DND-41 (cell line): Measurements from ENCODE around the gene CC2D1A.

Source experiments
- ATAC-seq: fragments of 200-7000 bp; cut with Tn5 transposase; 3 replicates; pipeline ENCODE4 v1.9.1; 2021; ENCODE audit warnings: low read depth; ENCODE audit not compliant: insufficient read depth
- DNase-seq: peaks from one replicate; pipeline ENCODE4 v3.0.0-alpha.2; 2020
- H2AFZ ChIP-seq: 2 replicates; pipeline ENCODE4 v1.6.0; 2012; ENCODE audit warnings: low read depth, low read length
- H3K27ac ChIP-seq: 2 replicates; pipeline ENCODE4 v1.5.1; 2012; ENCODE audit warnings: low read length, inconsistent platforms
- H3K27me3 ChIP-seq: fragments of 200-600 bp; sonication (generic); 2 replicates; pipeline ENCODE4 v1.6.0; 2012; ENCODE audit warnings: low read length, mild to moderate bottlenecking, inconsistent platforms; ENCODE audit not compliant: insufficient read depth, poor library complexity
- H3K36me3 ChIP-seq: 2 replicates; pipeline ENCODE4 v1.5.1; 2012; ENCODE audit warnings: low read length, inconsistent platforms; ENCODE audit not compliant: insufficient read depth
- H3K4me1 ChIP-seq: 2 replicates; pipeline ENCODE4 v1.5.1; 2012; ENCODE audit warnings: mild to moderate bottlenecking, low read length; ENCODE audit not compliant: insufficient read depth
- H3K4me2 ChIP-seq: 2 replicates; pipeline ENCODE4 v1.6.0; 2012; ENCODE audit warnings: mild to moderate bottlenecking, moderate library complexity, low read length, inconsistent platforms; ENCODE audit not compliant: insufficient read depth
- H3K4me3 ChIP-seq, 2 experiments: fragments of 200-600 bp in 1 of 2; shearing (Covaris generic) in 1 of 2; 2 replicates each; pipeline ENCODE4 v1.5.1; 2012 to 2016; ENCODE audit warnings: inconsistent platforms in 2 of 2, low read length in 2 of 2, mild to moderate bottlenecking in 2 of 2, low read depth in 1 of 2, moderate library complexity in 1 of 2
- H3K79me2 ChIP-seq: 2 replicates; pipeline ENCODE4 v1.6.0; 2012; ENCODE audit warnings: low read length, inconsistent platforms; ENCODE audit not compliant: insufficient read depth
- H3K9ac ChIP-seq: 2 replicates; pipeline ENCODE4 v1.6.0; 2012; ENCODE audit warnings: low read depth, mild to moderate bottlenecking, inconsistent platforms, low read length, moderate library complexity
- H3K9me3 ChIP-seq: 2 replicates; pipeline ENCODE4 v1.5.1; 2012; ENCODE audit warnings: low read length, moderate library complexity, mild to moderate bottlenecking, inconsistent platforms; ENCODE audit not compliant: insufficient read depth, severe bottlenecking
- H4K20me1 ChIP-seq: 2 replicates; pipeline ENCODE4 v1.6.0; 2012; ENCODE audit warnings: low read length; ENCODE audit not compliant: insufficient read depth
- CTCF ChIP-seq: IDR thresholded peaks from 2 replicates; pipeline ENCODE4 v1.5.1; 2012; ENCODE audit warnings: borderline replicate concordance, low read length, moderate library complexity, mild to moderate bottlenecking; ENCODE audit not compliant: poor library complexity, severe bottlenecking; ENCODE audit errors: extremely low read depth
- EZH2 ChIP-seq: IDR thresholded peaks from 3 replicates; pipeline ENCODE4 v1.6.1; 2012; ENCODE audit warnings: borderline replicate concordance, low read depth, mild to moderate bottlenecking, moderate library complexity, low read length, inconsistent platforms; ENCODE audit not compliant: severe bottlenecking

Gene CC2D1A

GRCh38 chr19:13961826-13962698, 56.1 kb downstream of the CC2D1A start:
- Histone ChIP-seq H2AFZ (no peak overlapping the region), H3K27me3 (no peaks in the 10 kb centered on the region), H3K4me1 (no peaks in the 10 kb centered on the region), H3K4me3 (no peak overlapping the region), H3K27ac (no peak overlapping the region), H3K9me3 (no peaks in the 10 kb centered on the region), H3K9ac (no peak overlapping the region), H3K79me2 (no peaks in the 10 kb centered on the region), H3K36me3 (peaks cover 74% of the 10 kb centered on the region), H4K20me1 (peaks cover 9% of the 10 kb centered on the region; the same call in 1 of the 2 replicates), H3K4me2 (no peak overlapping the region)
- no peak for DNase-seq
- ATAC-seq = peak; percentile 15; the same call in 1 of the 3 replicates
- TF ChIP-seq EZH2 = no peak
- no peak for TF ChIP-seq CTCF

GRCh38 chr19:13962699-13963602, 57.0 kb downstream of the CC2D1A start:
- no peaks in the 10 kb centered on the region for H3K9me3 ChIP-seq
- peaks cover 73% of the 10 kb centered on the region for H3K36me3 ChIP-seq
- ATAC-seq = no peak

GRCh38 chr19:13963603-13964105, 57.7 kb downstream of the CC2D1A start:
- Histone ChIP-seq H3K79me2 (no peaks in the 10 kb centered on the region), H3K36me3 (peaks cover 72% of the 10 kb centered on the region), H3K27me3 (no peaks in the 10 kb centered on the region), H3K4me2 (no peak overlapping the region), H4K20me1 (no peaks in the 10 kb centered on the region), H3K9ac (no peak overlapping the region), H2AFZ (no peak overlapping the region), H3K4me1 (no peaks in the 10 kb centered on the region), H3K9me3 (no peaks in the 10 kb centered on the region), H3K27ac (no peak overlapping the region), H3K4me3 (no peak overlapping the region)
- DNase-seq = no peak
- TF ChIP-seq CTCF = no peak
- no peak for TF ChIP-seq EZH2
- ATAC-seq = no peak

More at GRCh38 chr19:13962699-13963602, 57.0 kb downstream of the CC2D1A start:
- H3K4me3 ChIP-seq = no peak overlapping the region
- no peak overlapping the region for H3K9ac ChIP-seq
- no peak overlapping the region for H3K27ac ChIP-seq
- H3K4me1 ChIP-seq = no peaks in the 10 kb centered on the region
- no peak for DNase-seq
- no peaks in the 10 kb centered on the region for H3K27me3 ChIP-seq
- H3K79me2 ChIP-seq = no peaks in the 10 kb centered on the region
- TF ChIP-seq CTCF (no peak), EZH2 (no peak)
- no peak overlapping the region for H3K4me2 ChIP-seq
- H4K20me1 ChIP-seq = peaks cover 7% of the 10 kb centered on the region; the same call in 1 of the 2 replicates
- H2AFZ ChIP-seq = no peak overlapping the region
